Caco-2 (cell line): ENCODE data around the gene PROX2. TPM values are rescaled to one million over a fixed set of nuclear protein-coding genes. Genes with fewer than 3 reads are reported as not detected.

Source experiments
- BruUV-seq: library from RNA; stranded (reverse); fragments of 400-500 nt; replicated peaks from 2 replicates; lab custom pipeline; 2021; lab: Mats Ljungman, UMichigan
- CTCF ChIA-PET: fragments of 300-600 bp; sonication (Branson Sonifier 250); formaldehyde crosslinking; loops from one replicate; lab custom pipeline; 2022; ENCODE audit warnings: antibody characterized with exemption; lab: Charles Lee
- POLR2A ChIA-PET: fragments of 300-600 bp; sonication (Branson Sonifier 250); formaldehyde crosslinking; loops from one replicate; lab custom pipeline; 2022; ENCODE audit warnings: antibody characterized with exemption; lab: Charles Lee
- DNase-seq, 2 experiments: peaks; one replicate each; pipeline versions ENCODE4 v3.0.0 to v3.0.0-alpha.2; 2020 to 2022
- H3K27me3 ChIP-seq: replicated peaks from 2 replicates; pipeline ENCODE4 v1.6.0; 2011; ENCODE audit warnings: low read length; ENCODE audit not compliant: control insufficient read depth, insufficient read depth
- H3K36me3 ChIP-seq: 2 replicates; pipeline ENCODE4 v1.5.1; 2011; ENCODE audit warnings: low read length; ENCODE audit not compliant: control insufficient read depth, insufficient read depth
- H3K4me1 ChIP-seq: fragments of 250-450 bp; sonication (Bioruptor Pico); 2 replicates; pipeline ENCODE4 v1.5.1; 2020; ENCODE audit warnings: mild to moderate bottlenecking
- H3K4me3 ChIP-seq: 2 replicates; pipeline ENCODE4 v1.5.1; 2011; ENCODE audit warnings: low read depth, mild to moderate bottlenecking, control low read depth, low read length
- H3K9me3 ChIP-seq: fragments of 250-450 bp; sonication (Bioruptor Pico); 2 replicates; pipeline ENCODE4 v1.5.1; 2020; ENCODE audit warnings: mild to moderate bottlenecking, moderate library complexity
- H3K27ac Mint-ChIP-seq: one replicate; pipeline ENCODE4 v1.8.0; 2022; ENCODE audit warnings: mixed read lengths; ENCODE audit not compliant: unreplicated experiment
- H3K27me3 Mint-ChIP-seq: one replicate; pipeline ENCODE4 v1.8.0; 2022; ENCODE audit warnings: mixed read lengths; ENCODE audit not compliant: insufficient read depth, unreplicated experiment
- H3K36me3 Mint-ChIP-seq: one replicate; pipeline ENCODE4 v1.8.0; 2022; ENCODE audit warnings: mild to moderate bottlenecking, mixed read lengths; ENCODE audit not compliant: insufficient read depth, unreplicated experiment
- H3K4me1 Mint-ChIP-seq: one replicate; pipeline ENCODE4 v1.8.0; 2022; ENCODE audit warnings: low read depth, mixed read lengths; ENCODE audit not compliant: unreplicated experiment
- H3K4me3 Mint-ChIP-seq: one replicate; pipeline ENCODE4 v1.8.0; 2022; ENCODE audit warnings: mild to moderate bottlenecking, moderate library complexity, mixed read lengths; ENCODE audit not compliant: unreplicated experiment
- H3K9me3 Mint-ChIP-seq: one replicate; pipeline ENCODE4 v1.8.0; 2022; ENCODE audit warnings: mixed read lengths; ENCODE audit not compliant: unreplicated experiment
- CTCF ChIP-seq, 2 experiments: fragments of 200-600 bp in 1 of 2; IDR thresholded peaks; 1 replicate in 1 of 2; 2 replicates in 1 of 2; pipeline versions ENCODE4 v1.5.1 to v1.8.0; 2011 to 2022; ENCODE audit warnings: antibody characterized with exemption in 1 of 2, control low read depth in 1 of 2, inconsistent platforms in 1 of 2, low read depth in 1 of 2, low read length in 1 of 2, mild to moderate bottlenecking in 1 of 2, moderate library complexity in 1 of 2; ENCODE audit not compliant: insufficient read depth in 1 of 2, severe bottlenecking in 1 of 2, unreplicated experiment in 1 of 2
- intact Hi-C: fragments of 100-400 bp; cut with micrococcal nuclease; formaldehyde crosslinking; loops from one replicate; pipeline ENCODE4 v1.10.0; 2022; ENCODE audit not compliant: unreplicated experiment
- total RNA-seq: library from RNA; stranded (reverse); gene quantifications from 2 replicates; pipeline ENCODE4 v1.2.3, GENCODE V29; 2022

PROX2 gene
- total RNA-seq, 1 experiment from 2014 or later = not detected

GRCh38 chr14:74843653-74844052 lies 32.3 kb downstream of the PROX2 start:
- no peaks in the 10 kb centered on the region for H3K9me3 ChIP-seq
- no peak overlapping the region for H3K4me3 ChIP-seq
- CTCF ChIA-PET = interaction anchor here (1.2 kb wide), 1 partner anchor 234 kb away, joined by 5 read pairs; no protein-coding TSS in a partner anchor
- Mint-ChIP-seq H3K36me3 (peaks cover 20% of the 10 kb centered on the region), H3K27ac (no peak overlapping the region), H3K4me3 (no peak overlapping the region), H3K9me3 (no peaks in the 10 kb centered on the region), H3K27me3 (no peaks in the 10 kb centered on the region), H3K4me1 (no peaks in the 10 kb centered on the region)
- H3K36me3 ChIP-seq = no peaks in the 10 kb centered on the region
- BruUV-seq = no TSS peak
- TF ChIP-seq CTCF (IDR thresholded peaks at IDR 0.05; ENCODE audit: insufficient read depth in 1 of 2, low read depth in 1 of 2, low read length in 1 of 2, severe bottlenecking in 1 of 2, unreplicated experiment in 1 of 2) = no peak
- POLR2A ChIA-PET = no interaction called here
- no peaks in the 10 kb centered on the region for H3K27me3 ChIP-seq
- H3K4me1 ChIP-seq = no peaks in the 10 kb centered on the region
- DNase-seq = no peak
- intact Hi-C loops = no loop called here

GRCh38 chr14:74841230-74842207 lies 34.4 kb downstream of the PROX2 start:
- Mint-ChIP-seq H3K27ac (no peak overlapping the region), H3K9me3 (no peaks in the 10 kb centered on the region), H3K4me3 (no peak overlapping the region), H3K27me3 (no peaks in the 10 kb centered on the region), H3K36me3 (peaks cover 27% of the 10 kb centered on the region), H3K4me1 (no peaks in the 10 kb centered on the region)
- intact Hi-C loops = no loop called here
- H3K27me3 ChIP-seq = no peaks in the 10 kb centered on the region
- no TSS peak for BruUV-seq
- no peaks in the 10 kb centered on the region for H3K9me3 ChIP-seq
- no peak overlapping the region for H3K4me3 ChIP-seq
- DNase-seq = no peak
- TF ChIP-seq CTCF (IDR thresholded peaks at IDR 0.05; ENCODE audit: insufficient read depth in 1 of 2, low read depth in 1 of 2, low read length in 1 of 2, severe bottlenecking in 1 of 2, unreplicated experiment in 1 of 2) = no peak
- no peaks in the 10 kb centered on the region for H3K4me1 ChIP-seq
- CTCF ChIA-PET = interaction anchor here (0.6 kb wide), 1 partner anchor 32 kb away, joined by 4 read pairs; no protein-coding TSS in a partner anchor
- no peaks in the 10 kb centered on the region for H3K36me3 ChIP-seq
- POLR2A ChIA-PET = no interaction called here

GRCh38 chr14:74840603-74841030 lies 35.3 kb downstream of the PROX2 start:
- Histone ChIP-seq H3K27me3 (no peaks in the 10 kb centered on the region), H3K4me1 (no peaks in the 10 kb centered on the region), H3K9me3 (no peaks in the 10 kb centered on the region), H3K4me3 (no peak overlapping the region), H3K36me3 (no peaks in the 10 kb centered on the region)
- Mint-ChIP-seq H3K36me3 (peaks cover 31% of the 10 kb centered on the region), H3K4me1 (no peaks in the 10 kb centered on the region), H3K27me3 (no peaks in the 10 kb centered on the region), H3K27ac (no peak overlapping the region), H3K4me3 (no peak overlapping the region), H3K9me3 (no peaks in the 10 kb centered on the region)
- TF ChIP-seq CTCF (IDR thresholded peaks at IDR 0.05; ENCODE audit: insufficient read depth in 1 of 2, low read depth in 1 of 2, low read length in 1 of 2, severe bottlenecking in 1 of 2, unreplicated experiment in 1 of 2) = no peak
- intact Hi-C loops = no loop called here
- POLR2A ChIA-PET = no interaction called here
- no peak for DNase-seq
- CTCF ChIA-PET = interaction anchor here (1.0 kb wide), 1 partner anchor 20 kb away, joined by 4 read pairs; no protein-coding TSS in a partner anchor
- no TSS peak for BruUV-seq
